NB4 (cell line): Measurements from ENCODE around the gene CHTF18.

Source experiments
- CTCF ChIP-seq: IDR thresholded peaks from one replicate; pipeline ENCODE4 v1.5.1; 2012; ENCODE audit warnings: low read depth, low read length
- POLR2A ChIP-seq: IDR thresholded peaks from 2 replicates; pipeline ENCODE4 v1.6.1; 2011; ENCODE audit warnings: mild to moderate bottlenecking; ENCODE audit not compliant: insufficient read length; ENCODE audit errors: extremely low read depth

- TF ChIP-seq CTCF: no peak
- no peak for TF ChIP-seq POLR2A
These were observed 22.2 kb upstream of the CHTF18 start for GRCh38 chr16:766008-766819.
